ENCODE data around the gene ZNF750.
A peak's percentile ranks its signal among the peaks of the same experiment; 100 is the strongest.

Gene ZNF750

GRCh38 chr17:82861393-82861775 lies 21.6 kb upstream of the ZNF750 start:
- H3K27ac ChIP-seq (ENCODE audit: low read depth, low read length), result no peak overlapping the region
- no peak overlapping the region for H3K9ac ChIP-seq (ENCODE audit: low read length)
- no peaks in the 10 kb centered on the region for H3K27me3 ChIP-seq (ENCODE audit: control insufficient read depth, insufficient read depth, low read length)
- H3K36me3 ChIP-seq (ENCODE audit: control insufficient read depth, insufficient read depth, low read length), result no peaks in the 10 kb centered on the region
- peaks cover 8% of the 10 kb centered on the region for H3K4me1 ChIP-seq (ENCODE audit: control insufficient read depth, insufficient read depth, low read length)
- H3K4me3 ChIP-seq (ENCODE audit: low read length), result no peak overlapping the region

- no peak overlapping the region for H3K4me3 ChIP-seq (ENCODE audit: low read length)
- H3K27me3 ChIP-seq (ENCODE audit: control insufficient read depth, insufficient read depth, low read length), result no peaks in the 10 kb centered on the region
- no peaks in the 10 kb centered on the region for H3K36me3 ChIP-seq (ENCODE audit: control insufficient read depth, insufficient read depth, low read length)
- H3K9ac ChIP-seq (ENCODE audit: low read length), result no peak overlapping the region
- H3K27ac ChIP-seq (ENCODE audit: low read depth, low read length), result no peak overlapping the region
- H3K4me1 ChIP-seq (ENCODE audit: control insufficient read depth, insufficient read depth, low read length), result peaks cover 8% of the 10 kb centered on the region
Measured at GRCh38 chr17:82860606-82861392, 21.0 kb upstream of the ZNF750 start.

- Histone ChIP-seq H3K27ac (ENCODE audit: low read depth, low read length) (no peak overlapping the region), H3K36me3 (ENCODE audit: control insufficient read depth, insufficient read depth, low read length) (no peaks in the 10 kb centered on the region), H3K27me3 (ENCODE audit: control insufficient read depth, insufficient read depth, low read length) (no peaks in the 10 kb centered on the region), H3K4me1 (ENCODE audit: control insufficient read depth, insufficient read depth, low read length) (peaks cover 8% of the 10 kb centered on the region), H3K9ac (ENCODE audit: low read length) (no peak overlapping the region), H3K4me3 (ENCODE audit: low read length) (no peak overlapping the region)
Measured at GRCh38 chr17:82859431-82860403, 19.9 kb upstream of the ZNF750 start.

GRCh38 chr17:82858376-82859126 lies 18.7 kb upstream of the ZNF750 start:
- Histone ChIP-seq H3K27ac (ENCODE audit: low read depth, low read length) (no peak overlapping the region), H3K4me3 (ENCODE audit: low read length) (no peak overlapping the region), H3K36me3 (ENCODE audit: control insufficient read depth, insufficient read depth, low read length) (no peaks in the 10 kb centered on the region), H3K9ac (ENCODE audit: low read length) (no peak overlapping the region), H3K27me3 (ENCODE audit: control insufficient read depth, insufficient read depth, low read length) (no peaks in the 10 kb centered on the region), H3K4me1 (ENCODE audit: control insufficient read depth, insufficient read depth, low read length) (peaks cover 1% of the 10 kb centered on the region)

GRCh38 chr17:82856361-82856760 lies 16.5 kb upstream of the ZNF750 start:
- Histone ChIP-seq H3K4me3 (ENCODE audit: low read length) (no peak overlapping the region), H3K4me1 (ENCODE audit: control insufficient read depth, insufficient read depth, low read length) (no peaks in the 10 kb centered on the region), H3K9ac (ENCODE audit: low read length) (no peak overlapping the region), H3K36me3 (ENCODE audit: control insufficient read depth, insufficient read depth, low read length) (no peaks in the 10 kb centered on the region), H3K27me3 (ENCODE audit: control insufficient read depth, insufficient read depth, low read length) (no peaks in the 10 kb centered on the region), H3K27ac (ENCODE audit: low read depth, low read length) (no peak overlapping the region)

GRCh38 chr17:82854226-82854625 lies 14.4 kb upstream of the ZNF750 start:
- no peaks in the 10 kb centered on the region for H3K4me1 ChIP-seq (ENCODE audit: control insufficient read depth, insufficient read depth, low read length)

GRCh38 chr17:82851381-82851780 lies 11.6 kb upstream of the ZNF750 start:
- no peaks in the 10 kb centered on the region for H3K4me1 ChIP-seq (ENCODE audit: control insufficient read depth, insufficient read depth, low read length)
- H3K4me3 ChIP-seq (ENCODE audit: low read length), result no peak overlapping the region
- no peak overlapping the region for H3K9ac ChIP-seq (ENCODE audit: low read length)
- H3K36me3 ChIP-seq (ENCODE audit: control insufficient read depth, insufficient read depth, low read length), result no peaks in the 10 kb centered on the region
- H3K27ac ChIP-seq (ENCODE audit: low read depth, low read length), result no peak overlapping the region
- no peaks in the 10 kb centered on the region for H3K27me3 ChIP-seq (ENCODE audit: control insufficient read depth, insufficient read depth, low read length)

More at GRCh38 chr17:82854226-82854625, 14.4 kb upstream of the ZNF750 start:
- no peak overlapping the region for H3K9ac ChIP-seq (ENCODE audit: low read length)
- no peak overlapping the region for H3K4me3 ChIP-seq (ENCODE audit: low read length)
- H3K27ac ChIP-seq (ENCODE audit: low read depth, low read length), result no peak overlapping the region
- H3K36me3 ChIP-seq (ENCODE audit: control insufficient read depth, insufficient read depth, low read length), result no peaks in the 10 kb centered on the region
- no peaks in the 10 kb centered on the region for H3K27me3 ChIP-seq (ENCODE audit: control insufficient read depth, insufficient read depth, low read length)

GRCh38 chr17:82849076-82849945 lies 9.5 kb upstream of the ZNF750 start:
- H3K27me3 ChIP-seq (ENCODE audit: control insufficient read depth, insufficient read depth, low read length), result no peaks in the 10 kb centered on the region
- H3K27ac ChIP-seq (ENCODE audit: low read depth, low read length), result no peak overlapping the region
- H3K9ac ChIP-seq (ENCODE audit: low read length), result no peak overlapping the region
- no peak overlapping the region for H3K4me3 ChIP-seq (ENCODE audit: low read length)
- H3K4me1 ChIP-seq (ENCODE audit: control insufficient read depth, insufficient read depth, low read length), result no peaks in the 10 kb centered on the region
- no peaks in the 10 kb centered on the region for H3K36me3 ChIP-seq (ENCODE audit: control insufficient read depth, insufficient read depth, low read length)

GRCh38 chr17:82848022-82848592 lies 8.3 kb upstream of the ZNF750 start:
- Histone ChIP-seq H3K27ac (ENCODE audit: low read depth, low read length) (no peak overlapping the region), H3K27me3 (ENCODE audit: control insufficient read depth, insufficient read depth, low read length) (no peaks in the 10 kb centered on the region), H3K36me3 (ENCODE audit: control insufficient read depth, insufficient read depth, low read length) (no peaks in the 10 kb centered on the region), H3K4me3 (ENCODE audit: low read length) (peak overlapping the region; percentile 14), H3K4me1 (ENCODE audit: control insufficient read depth, insufficient read depth, low read length) (no peaks in the 10 kb centered on the region), H3K9ac (ENCODE audit: low read length) (no peak overlapping the region)

GRCh38 chr17:82846061-82846691 lies 6.4 kb upstream of the ZNF750 start:
- H3K4me1 ChIP-seq (ENCODE audit: control insufficient read depth, insufficient read depth, low read length), result no peaks in the 10 kb centered on the region
- no peak overlapping the region for H3K27ac ChIP-seq (ENCODE audit: low read depth, low read length)
- H3K27me3 ChIP-seq (ENCODE audit: control insufficient read depth, insufficient read depth, low read length), result no peaks in the 10 kb centered on the region
- H3K9ac ChIP-seq (ENCODE audit: low read length), result no peak overlapping the region
- no peaks in the 10 kb centered on the region for H3K36me3 ChIP-seq (ENCODE audit: control insufficient read depth, insufficient read depth, low read length)
- H3K4me3 ChIP-seq (ENCODE audit: low read length), result peak overlapping the region; percentile 6

Data from rectal smooth muscle tissue (tissue), 1 donor.